HUES6 (cell line): ENCODE results near the gene RPL18A.

Experiments used
- H3K27ac ChIP-seq: 2 replicates; pipeline ENCODE4 v1.7.0; 2013; ENCODE audit warnings: low read depth, mild to moderate bottlenecking, low read length, inconsistent platforms
- H3K27me3 ChIP-seq: 2 replicates; pipeline ENCODE4 v1.6.1; 2013; ENCODE audit warnings: low read length; ENCODE audit not compliant: control insufficient read depth, insufficient read depth
- H3K36me3 ChIP-seq: 2 replicates; pipeline ENCODE4 v1.6.1; 2013; ENCODE audit warnings: low read length; ENCODE audit not compliant: control insufficient read depth, insufficient read depth
- H3K4me1 ChIP-seq: 2 replicates; pipeline ENCODE4 v1.6.1; 2013; ENCODE audit warnings: low read length; ENCODE audit not compliant: control insufficient read depth, insufficient read depth
- H3K4me3 ChIP-seq: 2 replicates; pipeline ENCODE4 v1.5.1; 2013; ENCODE audit warnings: low read depth, low read length
- H3K9ac ChIP-seq: one replicate; pipeline ENCODE4 v1.6.1; 2013; ENCODE audit warnings: mild to moderate bottlenecking, low read length
- H3K9me3 ChIP-seq: 2 replicates; pipeline ENCODE4 v1.6.1; 2013; ENCODE audit warnings: low read depth, low read length; ENCODE audit not compliant: control insufficient read depth, insufficient read depth

Gene RPL18A

GRCh38 chr19:17831419-17831888 is 28.3 kb upstream of the RPL18A start:
- Histone ChIP-seq H3K36me3 (no peaks in the 10 kb centered on the region), H3K27ac (no peak overlapping the region), H3K4me3 (peak overlapping the region; percentile 84), H3K9me3 (no peaks in the 10 kb centered on the region), H3K27me3 (peaks cover 20% of the 10 kb centered on the region), H3K9ac (peak overlapping the region; percentile 37), H3K4me1 (peaks cover 23% of the 10 kb centered on the region)

- Histone ChIP-seq H3K27me3 (peaks cover 20% of the 10 kb centered on the region), H3K9me3 (no peaks in the 10 kb centered on the region), H3K27ac (no peak overlapping the region), H3K4me3 (no peak overlapping the region), H3K36me3 (no peaks in the 10 kb centered on the region), H3K9ac (no peak overlapping the region), H3K4me1 (peaks cover 25% of the 10 kb centered on the region)
Observed at GRCh38 chr19:17832443-17833208, 27.1 kb upstream of the RPL18A start.

GRCh38 chr19:17834350-17835181 is 25.1 kb upstream of the RPL18A start:
- Histone ChIP-seq H3K9me3 (no peaks in the 10 kb centered on the region), H3K36me3 (no peaks in the 10 kb centered on the region), H3K27me3 (peaks cover 24% of the 10 kb centered on the region), H3K4me1 (peaks cover 25% of the 10 kb centered on the region), H3K4me3 (no peak overlapping the region), H3K9ac (no peak overlapping the region), H3K27ac (no peak overlapping the region)

GRCh38 chr19:17835182-17836006 is 24.3 kb upstream of the RPL18A start:
- H3K9ac ChIP-seq: no peak overlapping the region
- H3K27ac ChIP-seq: no peak overlapping the region
- H3K4me1 ChIP-seq: peaks cover 22% of the 10 kb centered on the region; the same call in 1 of the 2 replicates
- H3K27me3 ChIP-seq: peaks cover 30% of the 10 kb centered on the region
- H3K9me3 ChIP-seq: no peaks in the 10 kb centered on the region
- no peak overlapping the region for H3K4me3 ChIP-seq
- no peaks in the 10 kb centered on the region for H3K36me3 ChIP-seq

- Histone ChIP-seq H3K27ac (no peak overlapping the region), H3K4me1 (peaks cover 23% of the 10 kb centered on the region; the same call in 1 of the 2 replicates), H3K9me3 (no peaks in the 10 kb centered on the region), H3K9ac (no peak overlapping the region), H3K36me3 (no peaks in the 10 kb centered on the region), H3K4me3 (no peak overlapping the region), H3K27me3 (peaks cover 35% of the 10 kb centered on the region)
Observed at GRCh38 chr19:17836530-17836929, 23.2 kb upstream of the RPL18A start.

GRCh38 chr19:17837972-17838371 is 21.7 kb upstream of the RPL18A start:
- Histone ChIP-seq H3K9me3 (no peaks in the 10 kb centered on the region), H3K36me3 (no peaks in the 10 kb centered on the region), H3K4me3 (no peak overlapping the region), H3K27ac (no peak overlapping the region), H3K4me1 (peaks cover 26% of the 10 kb centered on the region; the same call in 1 of the 2 replicates), H3K9ac (no peak overlapping the region), H3K27me3 (peaks cover 28% of the 10 kb centered on the region)

- Histone ChIP-seq H3K4me1 (peaks cover 22% of the 10 kb centered on the region; the same call in 1 of the 2 replicates), H3K27me3 (peaks cover 38% of the 10 kb centered on the region), H3K9ac (no peak overlapping the region), H3K4me3 (no peak overlapping the region), H3K9me3 (no peaks in the 10 kb centered on the region), H3K36me3 (no peaks in the 10 kb centered on the region), H3K27ac (no peak overlapping the region)
Observed at GRCh38 chr19:17840019-17840418, 19.7 kb upstream of the RPL18A start.

GRCh38 chr19:17841371-17841809 is 18.3 kb upstream of the RPL18A start:
- Histone ChIP-seq H3K27ac (no peak overlapping the region), H3K4me3 (peak overlapping the region; percentile 83), H3K36me3 (no peaks in the 10 kb centered on the region)

GRCh38 chr19:17841810-17842662 is 17.7 kb upstream of the RPL18A start:
- H3K27ac ChIP-seq: 0 out of 2 replicates have a peak overlapping the region, but pooled peaks have one; percentile 20
- no peak overlapping the region for H3K9ac ChIP-seq
- H3K4me1 ChIP-seq: peaks cover 10% of the 10 kb centered on the region; the same call in 1 of the 2 replicates
- peaks cover 38% of the 10 kb centered on the region for H3K27me3 ChIP-seq
- peak overlapping the region; percentile 83 for H3K4me3 ChIP-seq
- no peaks in the 10 kb centered on the region for H3K9me3 ChIP-seq
- H3K36me3 ChIP-seq: no peaks in the 10 kb centered on the region

More at GRCh38 chr19:17841371-17841809, 18.3 kb upstream of the RPL18A start:
- Histone ChIP-seq H3K27me3 (peaks cover 38% of the 10 kb centered on the region), H3K9me3 (no peaks in the 10 kb centered on the region), H3K4me1 (peaks cover 12% of the 10 kb centered on the region; the same call in 1 of the 2 replicates), H3K9ac (no peak overlapping the region)
